Suprapubic skin (tissue), 3 donors: ENCODE measurements around the gene CCDC88A.

Experiments used
- CTCF ChIP-seq, 2 donors: fragments of 200-600 bp in 1 of 2; fragments of 450-650 bp in 1 of 2; sonication (generic) in 1 of 2; IDR thresholded peaks; one replicate each; pipeline ENCODE4 v1.5.1; 2016 to 2019; ENCODE audit warnings: antibody characterized with exemption in 2 of 2, mild to moderate bottlenecking in 1 of 2, moderate library complexity in 1 of 2
- POLR2A ChIP-seq, 2 donors: fragments of 450-650 bp; IDR thresholded peaks; one replicate each; pipeline ENCODE4 v1.6.1; 2017; ENCODE audit warnings: antibody characterized with exemption in 2 of 2, mild to moderate bottlenecking in 2 of 2, moderate library complexity in 2 of 2

GRCh38 chr2:55430211-55430975 lies 10.7 kb upstream of the CCDC88A start:
- no peak for TF ChIP-seq CTCF (IDR thresholded peaks at IDR 0.05)
- TF ChIP-seq POLR2A (IDR thresholded peaks at IDR 0.05) = no peak
